Small intestine (tissue), 7 donors: ENCODE data around the gene NR2C1. TPM values are rescaled to one million over a fixed set of nuclear protein-coding genes. Genes with fewer than 3 reads are reported as not detected.

ENCODE experiments used
- DNase-seq, 2 donors: peaks; one replicate each; pipeline versions ENCODE4 v3.0.0 to v3.0.0-alpha.2; 2013
- FAIRE-seq: peaks from 2 replicates; lab custom pipeline; 2012; peaks lifted over from hg19 to GRCh38; lab: Jason Lieb, UNC
- H3K27ac ChIP-seq, 3 donors: one replicate each; pipeline ENCODE4 v1.5.1; 2013; ENCODE audit warnings: low read length in 2 of 3, mild to moderate bottlenecking in 2 of 3, control low read depth in 1 of 3, inconsistent platforms in 1 of 3, low read depth in 1 of 3, moderate library complexity in 1 of 3
- H3K27me3 ChIP-seq, 3 donors: one replicate each; pipeline ENCODE4 v1.6.1; 2013; ENCODE audit warnings: low read length in 3 of 3, inconsistent platforms in 1 of 3; ENCODE audit not compliant: control insufficient read depth in 3 of 3, insufficient read depth in 3 of 3
- H3K36me3 ChIP-seq, 3 donors: one replicate each; pipeline ENCODE4 v1.6.1; 2013; ENCODE audit warnings: low read length in 3 of 3, inconsistent platforms in 1 of 3, low read depth in 1 of 3, mild to moderate bottlenecking in 1 of 3, moderate library complexity in 1 of 3; ENCODE audit not compliant: control insufficient read depth in 3 of 3, insufficient read depth in 2 of 3
- H3K4me1 ChIP-seq, 3 donors: one replicate each; pipeline ENCODE4 v1.6.1; 2013; ENCODE audit warnings: low read length in 2 of 3, inconsistent platforms in 1 of 3, low read depth in 1 of 3, mild to moderate bottlenecking in 1 of 3, moderate library complexity in 1 of 3; ENCODE audit not compliant: control insufficient read depth in 3 of 3, insufficient read depth in 2 of 3
- H3K4me3 ChIP-seq, 3 donors: one replicate each; pipeline ENCODE4 v1.5.1; 2013; ENCODE audit warnings: low read length in 3 of 3, control low read depth in 1 of 3, inconsistent platforms in 1 of 3, low read depth in 1 of 3, mild to moderate bottlenecking in 1 of 3, moderate library complexity in 1 of 3
- H3K9me3 ChIP-seq, 2 donors: one replicate each; pipeline ENCODE4 v1.6.1; 2013; ENCODE audit warnings: low read depth in 1 of 2, low read length in 1 of 2; ENCODE audit not compliant: control insufficient read depth in 2 of 2, insufficient read depth in 1 of 2
- WGBS, 3 donors: extraction: QIAGEN DNeasy Blood & Tissue Kit; methylation state at CpG; one replicate each; pipeline ENCODE4 v1.1.7; 2013; 5-methylcytosine and 5-hydroxymethylcytosine counted together
- polyA plus RNA-seq, 4 donors: library from polyadenylated mRNA; stranded (reverse) in 3 of 4; unstranded in 1 of 4; fragments of 200-250 nt in 3 of 4; fragments of 120-200 nt in 1 of 4; gene quantifications; one replicate each; pipeline versions ENCODE4 v1.2.1 to v1.2.3, GENCODE V29; 2013
- donor health status: healthy with polysubstance abuse.
- donor health status: control.
- donor health status: control.
- donor health status: Bipolar disorder and iron deficiency.
- donor health status: healthy.

NR2C1 gene
- polyA plus RNA-seq, 4 donors: 9.7 to 31.5 (median 22.8) TPM

DNA sequence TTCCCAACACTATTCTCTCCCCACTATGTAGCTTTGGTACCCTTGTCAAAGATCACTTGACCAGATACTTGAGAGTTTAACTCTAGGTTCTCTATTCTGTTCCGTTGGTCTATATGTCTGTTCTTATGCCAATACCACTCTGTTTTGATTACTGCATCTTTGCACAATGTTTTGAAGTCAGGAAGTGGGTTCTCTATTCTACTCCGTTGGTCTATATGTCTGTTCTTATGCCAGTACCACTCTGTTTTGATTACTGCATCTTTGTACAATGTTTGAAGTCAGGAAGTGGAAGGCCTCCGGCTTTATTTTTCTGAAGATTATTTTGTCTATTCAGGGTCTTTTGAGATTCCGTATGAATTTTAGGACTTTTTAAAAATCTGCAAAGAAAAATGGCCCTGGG lies 67.2 kb downstream of the NR2C1 start:
- H3K4me1 ChIP-seq: no peaks in the 10 kb centered on the region
- DNase-seq (no peak), FAIRE-seq (no peak)
- H3K27ac ChIP-seq: no peak overlapping the region
- no peaks in the 10 kb centered on the region for H3K27me3 ChIP-seq
- H3K4me3 ChIP-seq: no peak overlapping the region
- H3K9me3 ChIP-seq: peaks cover 2 to 14% of the 10 kb centered on the region in 2 donors
- 82 to 87% (median 87%) methylated on average over 4 of the region's 4 CpGs for WGBS, 3 donors
- peaks cover 0 to 7% (median under 1%) of the 10 kb centered on the region in 3 donors for H3K36me3 ChIP-seq

DNA sequence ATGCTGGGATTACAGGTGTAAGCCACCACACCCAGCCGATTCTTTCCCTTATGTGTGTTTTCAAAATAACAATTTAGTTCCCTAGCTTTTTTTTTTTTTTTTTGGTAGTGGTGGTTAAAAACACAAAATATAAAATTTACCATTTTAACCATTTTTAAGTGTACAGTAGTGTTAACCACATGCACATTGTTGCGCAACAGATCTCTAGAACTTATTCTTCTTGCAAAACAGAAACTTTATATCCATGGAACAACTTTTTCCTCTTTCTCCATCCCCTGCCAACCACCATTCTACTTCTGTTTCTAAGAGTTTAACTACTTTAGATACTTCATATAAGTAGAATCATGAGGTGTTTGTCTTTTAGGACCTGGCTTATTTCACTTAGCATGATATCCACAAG lies 68.8 kb downstream of the NR2C1 start:
- FAIRE-seq (no peak), DNase-seq (no peak)
- Histone ChIP-seq H3K36me3 (peaks cover 2 to 12% (median 3%) of the 10 kb centered on the region in 3 donors), H3K27ac (no peak overlapping the region), H3K27me3 (no peaks in the 10 kb centered on the region), H3K4me3 (no peak overlapping the region), H3K9me3 (peaks cover 2 to 14% of the 10 kb centered on the region in 2 donors), H3K4me1 (no peaks in the 10 kb centered on the region)
- WGBS, 3 donors: 91 to 97% (median 95%) methylated on average over 2 of the region's 2 CpGs

DNA sequence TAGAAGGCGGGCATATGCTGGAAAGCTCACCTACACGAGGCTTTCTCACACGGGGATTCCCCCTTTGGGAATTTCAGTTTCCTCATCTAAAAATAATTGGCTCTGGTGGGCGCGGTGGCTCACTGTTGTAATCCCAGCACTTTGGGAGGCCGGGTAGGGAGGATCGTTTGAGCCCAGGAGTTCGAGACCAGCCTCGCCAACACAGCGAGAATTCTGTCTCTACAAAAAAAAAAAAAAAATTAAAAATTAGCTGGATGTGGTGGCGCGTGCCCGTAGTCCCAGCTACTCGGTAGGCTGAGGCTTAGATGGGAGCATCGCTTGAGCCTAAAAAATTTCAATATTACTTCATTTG lies 69.5 kb downstream of the NR2C1 start:
- WGBS, 3 donors: 60 to 67% (median 64%) methylated on average over 15 of the region's 15 CpGs
- Histone ChIP-seq H3K27ac (peak overlapping the region in 2 of 3 donors; percentile 83 to 84), H3K4me3 (peak overlapping the region in 2 of 3 donors; percentile 68 to 70), H3K27me3 (no peaks in the 10 kb centered on the region), H3K9me3 (peaks cover 1 to 14% of the 10 kb centered on the region in 2 donors), H3K36me3 (peaks cover 2 to 12% (median 3%) of the 10 kb centered on the region in 3 donors), H3K4me1 (no peaks in the 10 kb centered on the region)
- DNase-seq (no peak), FAIRE-seq (no peak)

DNA sequence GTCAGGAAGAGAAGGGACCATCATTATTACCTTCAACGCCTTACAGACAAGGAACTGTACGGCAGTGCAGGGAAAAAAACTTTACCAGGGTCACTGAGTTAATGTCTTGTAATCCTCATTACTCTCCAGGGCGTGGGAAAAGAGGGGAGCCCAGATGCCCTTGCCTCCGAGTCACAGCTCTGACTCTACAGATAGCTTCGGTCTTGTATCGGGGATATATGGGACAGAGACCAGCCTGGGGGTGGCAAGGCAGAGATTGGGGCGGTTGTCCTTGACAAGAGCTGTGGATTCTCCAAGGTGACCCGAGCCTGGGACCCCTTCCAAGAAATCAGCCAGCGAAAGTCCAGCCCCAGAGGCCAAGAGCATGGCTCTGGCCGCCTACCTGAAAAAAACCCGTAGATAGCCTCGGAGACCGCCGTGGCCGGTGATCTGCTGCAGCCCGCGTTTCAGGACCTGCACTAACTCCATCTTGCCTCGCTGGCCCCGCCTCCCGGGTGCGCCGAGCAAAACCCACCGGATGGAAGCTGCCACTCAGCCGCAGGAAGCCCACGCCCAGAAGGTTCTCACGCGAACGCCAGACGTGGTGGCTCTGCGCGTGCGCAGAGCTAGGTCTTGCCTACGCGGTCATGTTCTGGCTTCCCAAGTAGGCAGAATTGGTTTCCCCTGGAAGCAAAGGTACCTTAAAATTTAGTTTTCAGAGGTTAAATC lies 70.1 kb downstream of the NR2C1 start, which contains the start of gene NDUFA12:
Gene NDUFA12, minus strand, starts transcription at position 485 of the 708 bp plus-strand sequence. Its CDS starts 17 bp downstream, at position 468.
- Histone ChIP-seq H3K36me3 (peaks cover 2 to 12% (median 3%) of the 10 kb centered on the region in 3 donors), H3K4me1 (no peaks in the 10 kb centered on the region), H3K4me3 (peak within 1 kb of the TSS; percentile 45 to 70 (median 68)), H3K9me3 (peaks cover 0 to 9% of the 10 kb centered on the region in 2 donors), H3K27ac (peak within 1 kb of the TSS; percentile 57 to 84 (median 83)), H3K27me3 (no peaks in the 10 kb centered on the region)
- FAIRE-seq: no peak
- 0 to 1% (median 0%) methylated on average over 28 to 34 of the region's 34 CpGs for WGBS, 3 donors
- peak; percentile 97 to 98 for DNase-seq

DNA sequence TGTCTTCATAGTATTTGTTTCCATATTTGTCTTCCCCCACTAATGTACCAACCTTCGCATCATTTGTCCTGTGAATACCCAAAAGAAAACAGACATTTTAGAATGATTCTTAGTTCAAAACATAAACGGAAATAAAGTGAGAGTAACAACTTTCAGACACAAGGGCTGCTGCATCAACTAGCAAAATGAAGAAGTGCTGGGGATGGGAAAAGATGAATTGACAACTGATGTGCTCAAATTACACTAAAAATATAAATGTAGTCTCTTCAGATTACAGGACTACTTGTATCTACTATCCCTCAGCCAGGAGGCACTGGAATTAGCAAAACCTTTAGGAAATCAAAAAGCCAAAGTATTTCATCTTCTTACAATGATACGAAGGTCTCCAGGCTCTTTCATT lies 70.7 kb downstream of the NR2C1 start:
- FAIRE-seq (no peak), DNase-seq (no peak)
- Histone ChIP-seq H3K4me3 (peak overlapping the region; percentile 45 to 70 (median 68)), H3K4me1 (no peaks in the 10 kb centered on the region), H3K27ac (peak overlapping the region; percentile 57 to 84 (median 83)), H3K36me3 (peaks cover 2 to 12% (median 3%) of the 10 kb centered on the region in 3 donors), H3K9me3 (peaks cover 0 to 8% of the 10 kb centered on the region in 2 donors), H3K27me3 (no peaks in the 10 kb centered on the region)
- WGBS, 3 donors: 19 to 27% (median 20%) methylated on average over 3 of the region's 3 CpGs

DNA sequence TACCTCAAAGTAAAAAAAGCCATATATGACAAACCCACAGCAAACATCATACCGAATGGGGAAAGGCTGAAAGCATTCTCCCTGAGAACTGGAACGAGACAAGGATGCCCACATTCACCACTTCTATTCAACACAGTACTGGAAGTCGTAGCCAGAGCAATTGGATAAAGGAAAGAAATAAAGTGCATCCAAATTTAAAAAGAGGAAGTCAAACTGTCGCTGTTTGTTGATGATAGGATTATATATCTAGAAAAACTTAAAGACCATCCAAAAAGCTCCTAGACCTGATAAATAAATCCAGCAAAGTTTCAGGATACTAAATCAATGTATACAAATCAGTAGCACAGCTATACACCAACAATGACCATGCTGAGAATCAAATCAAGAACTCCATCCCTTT lies 75.1 kb downstream of the NR2C1 start:
- DNase-seq (no peak), FAIRE-seq (no peak)
- no peaks in the 10 kb centered on the region for H3K27me3 ChIP-seq
- no peaks in the 10 kb centered on the region for H3K9me3 ChIP-seq
- WGBS, 3 donors: 50 to 83% (median 81%) methylated on average over 4 of the region's 4 CpGs
- no peak overlapping the region for H3K27ac ChIP-seq
- no peak overlapping the region for H3K4me3 ChIP-seq
- peaks cover 3 to 24% (median 7%) of the 10 kb centered on the region in 3 donors for H3K36me3 ChIP-seq
- H3K4me1 ChIP-seq: no peaks in the 10 kb centered on the region

DNA sequence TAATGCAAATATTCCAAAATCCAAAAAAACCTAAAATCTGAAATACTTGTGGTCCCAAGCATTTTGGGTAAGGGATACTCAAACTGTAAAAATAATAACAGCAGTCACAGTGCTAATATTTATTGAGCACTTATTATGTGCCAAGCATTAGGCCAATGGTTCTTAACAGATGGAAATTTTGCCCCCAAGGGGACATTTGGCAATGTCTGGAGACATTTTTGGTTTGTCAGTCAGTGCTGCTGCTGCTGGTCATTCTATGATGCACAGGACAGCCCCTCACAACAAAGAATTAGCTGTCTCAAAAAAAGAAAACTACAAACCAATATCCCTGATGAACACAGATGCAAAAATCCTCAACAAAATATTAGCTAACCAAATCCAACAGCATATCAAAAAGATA lies 75.7 kb downstream of the NR2C1 start:
- no peaks in the 10 kb centered on the region for H3K9me3 ChIP-seq
- FAIRE-seq: no peak

DNA sequence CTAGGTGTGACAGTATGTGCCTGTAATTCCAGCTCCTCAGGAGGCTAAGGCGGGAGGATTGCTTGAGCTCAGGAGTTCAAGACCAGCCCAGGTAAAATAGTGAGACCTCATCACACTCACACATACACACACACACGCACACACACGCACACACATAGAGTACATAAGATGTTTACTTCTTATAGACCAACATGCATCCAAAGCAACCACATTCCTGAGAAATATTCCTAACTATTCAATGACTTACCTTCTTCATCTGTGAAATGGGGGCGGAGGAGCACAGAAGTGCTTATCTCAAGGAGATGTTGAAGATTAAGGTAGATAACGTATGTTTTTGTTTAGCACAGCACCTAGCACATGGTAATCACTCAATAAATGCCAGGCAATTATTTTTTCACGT lies 76.4 kb downstream of the NR2C1 start:
- Histone ChIP-seq H3K27ac (no peak overlapping the region), H3K4me3 (no peak overlapping the region), H3K27me3 (no peaks in the 10 kb centered on the region), H3K4me1 (no peaks in the 10 kb centered on the region), H3K36me3 (peaks cover 3 to 32% (median 7%) of the 10 kb centered on the region in 3 donors), H3K9me3 (no peaks in the 10 kb centered on the region)
- WGBS, 3 donors: 91 to 94% (median 92%) methylated on average over 6 of the region's 6 CpGs
- DNase-seq (no peak), FAIRE-seq (no peak)

More for the DNA sequence above, 75.7 kb downstream of the NR2C1 start:
- no peaks in the 10 kb centered on the region for H3K4me1 ChIP-seq
- no peaks in the 10 kb centered on the region for H3K27me3 ChIP-seq
- H3K4me3 ChIP-seq: no peak overlapping the region
- no peak for DNase-seq
- H3K36me3 ChIP-seq: peaks cover 3 to 29% (median 7%) of the 10 kb centered on the region in 3 donors
- no peak overlapping the region for H3K27ac ChIP-seq
